Activated CD8-positive, alpha-beta T cell treated with anti-CD3 and anti-CD28 coated beads for 36 hours (primary cell): ENCODE results near the gene VIT. TPM values are rescaled to one million over a fixed set of nuclear protein-coding genes. Genes with fewer than 3 reads are reported as not detected.
A peak's percentile ranks its signal among the peaks of the same experiment; 100 is the strongest.

Source experiments
- ATAC-seq: fragments of 200-7000 bp; cut with Tn5 transposase; one replicate; pipeline ENCODE4 v1.10.0; 2021; ENCODE audit warnings: mild to moderate bottlenecking, moderate library complexity
- CTCF ChIA-PET: fragments of 350-600 bp; sonication (Branson Sonifier 250); formaldehyde crosslinking; loops from one replicate; lab custom pipeline; 2021; ENCODE audit warnings: antibody characterized with exemption; lab: Charles Lee
- POLR2A ChIA-PET: fragments of 350-600 bp; sonication (Branson Sonifier 250); formaldehyde crosslinking; loops from one replicate; lab custom pipeline; 2021; ENCODE audit warnings: antibody characterized with exemption; lab: Charles Lee
- DNase-seq: peaks from one replicate; pipeline ENCODE4 v3.0.0-alpha.2; 2020
- H3K27ac Mint-ChIP-seq: one replicate; pipeline ENCODE4 v1.8.0; 2021; ENCODE audit warnings: mild to moderate bottlenecking, mixed read lengths
- H3K27me3 Mint-ChIP-seq: one replicate; pipeline ENCODE4 v1.8.0; 2021; ENCODE audit warnings: mixed read lengths
- H3K36me3 Mint-ChIP-seq: one replicate; pipeline ENCODE4 v1.8.0; 2021; ENCODE audit warnings: low read depth, mixed read lengths
- H3K4me1 Mint-ChIP-seq: one replicate; pipeline ENCODE4 v1.8.0; 2021; ENCODE audit warnings: low read depth, mixed read lengths
- H3K4me3 Mint-ChIP-seq: one replicate; pipeline ENCODE4 v1.8.0; 2021; ENCODE audit warnings: mild to moderate bottlenecking, moderate library complexity, mixed read lengths
- H3K9me3 Mint-ChIP-seq: one replicate; pipeline ENCODE4 v1.8.0; 2021; ENCODE audit warnings: mixed read lengths
- intact Hi-C: fragments of 100-400 bp; cut with micrococcal nuclease; formaldehyde crosslinking; loops from one replicate; pipeline ENCODE4 v1.10.0; 2022
- total RNA-seq, 2 experiments: library from RNA; stranded (reverse); gene quantifications; one replicate each; pipeline ENCODE4 v1.2.3, GENCODE V29; 2021
- TF ChIP-seq, protein P1 (sequence below): fragments of 200-600 bp; IDR thresholded peaks from one replicate; pipeline ENCODE4 v1.8.0; 2022; ENCODE audit warnings: antibody characterized with exemption, mild to moderate bottlenecking

VIT gene
- total RNA-seq, 2 experiments from 2014 or later: not detected

DNA sequence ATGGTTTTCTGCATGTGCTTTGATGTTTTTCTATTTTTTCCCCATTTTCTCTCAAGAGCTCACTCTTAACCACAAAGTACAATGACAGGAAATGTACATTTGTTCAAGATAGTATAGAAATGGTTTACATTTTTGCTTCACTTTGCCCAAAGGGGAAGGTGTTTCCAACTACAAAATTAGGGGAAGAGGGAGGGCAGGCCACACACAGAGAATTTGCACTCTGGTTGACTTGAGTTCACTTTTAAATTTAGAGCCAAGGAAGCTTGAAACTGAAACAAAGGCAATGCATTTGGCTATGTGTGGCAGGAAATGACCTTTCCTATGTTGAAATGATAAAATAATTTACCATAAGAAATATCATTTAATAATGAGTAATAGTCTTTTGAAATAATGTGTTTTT, 19.1 kb upstream of the VIT start:
- no peak overlapping the region for H3K27ac Mint-ChIP-seq
- intact Hi-C loops: no loop called here
- TF ChIP-seq, protein P1, sequence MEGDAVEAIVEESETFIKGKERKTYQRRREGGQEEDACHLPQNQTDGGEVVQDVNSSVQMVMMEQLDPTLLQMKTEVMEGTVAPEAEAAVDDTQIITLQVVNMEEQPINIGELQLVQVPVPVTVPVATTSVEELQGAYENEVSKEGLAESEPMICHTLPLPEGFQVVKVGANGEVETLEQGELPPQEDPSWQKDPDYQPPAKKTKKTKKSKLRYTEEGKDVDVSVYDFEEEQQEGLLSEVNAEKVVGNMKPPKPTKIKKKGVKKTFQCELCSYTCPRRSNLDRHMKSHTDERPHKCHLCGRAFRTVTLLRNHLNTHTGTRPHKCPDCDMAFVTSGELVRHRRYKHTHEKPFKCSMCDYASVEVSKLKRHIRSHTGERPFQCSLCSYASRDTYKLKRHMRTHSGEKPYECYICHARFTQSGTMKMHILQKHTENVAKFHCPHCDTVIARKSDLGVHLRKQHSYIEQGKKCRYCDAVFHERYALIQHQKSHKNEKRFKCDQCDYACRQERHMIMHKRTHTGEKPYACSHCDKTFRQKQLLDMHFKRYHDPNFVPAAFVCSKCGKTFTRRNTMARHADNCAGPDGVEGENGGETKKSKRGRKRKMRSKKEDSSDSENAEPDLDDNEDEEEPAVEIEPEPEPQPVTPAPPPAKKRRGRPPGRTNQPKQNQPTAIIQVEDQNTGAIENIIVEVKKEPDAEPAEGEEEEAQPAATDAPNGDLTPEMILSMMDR: no peak
- H3K9me3 Mint-ChIP-seq: peaks cover 13% of the 10 kb centered on the region
- CTCF ChIA-PET: interaction anchor here (0.6 to 2.9 kb wide), 3 partner anchors 10 to 174 kb away, joined by 3 to 18 read pairs (median 4); no protein-coding TSS in a partner anchor
- peak; percentile 13 for ATAC-seq
- H3K4me1 Mint-ChIP-seq: peaks cover 15% of the 10 kb centered on the region
- DNase-seq: no peak
- H3K36me3 Mint-ChIP-seq: peaks cover 2% of the 10 kb centered on the region
- peaks cover 2% of the 10 kb centered on the region for H3K27me3 Mint-ChIP-seq
- POLR2A ChIA-PET: interaction anchor here (0.6 kb wide), 1 partner anchor 86 kb away, joined by 3 read pairs; no protein-coding TSS in a partner anchor
- no peak overlapping the region for H3K4me3 Mint-ChIP-seq

DNA sequence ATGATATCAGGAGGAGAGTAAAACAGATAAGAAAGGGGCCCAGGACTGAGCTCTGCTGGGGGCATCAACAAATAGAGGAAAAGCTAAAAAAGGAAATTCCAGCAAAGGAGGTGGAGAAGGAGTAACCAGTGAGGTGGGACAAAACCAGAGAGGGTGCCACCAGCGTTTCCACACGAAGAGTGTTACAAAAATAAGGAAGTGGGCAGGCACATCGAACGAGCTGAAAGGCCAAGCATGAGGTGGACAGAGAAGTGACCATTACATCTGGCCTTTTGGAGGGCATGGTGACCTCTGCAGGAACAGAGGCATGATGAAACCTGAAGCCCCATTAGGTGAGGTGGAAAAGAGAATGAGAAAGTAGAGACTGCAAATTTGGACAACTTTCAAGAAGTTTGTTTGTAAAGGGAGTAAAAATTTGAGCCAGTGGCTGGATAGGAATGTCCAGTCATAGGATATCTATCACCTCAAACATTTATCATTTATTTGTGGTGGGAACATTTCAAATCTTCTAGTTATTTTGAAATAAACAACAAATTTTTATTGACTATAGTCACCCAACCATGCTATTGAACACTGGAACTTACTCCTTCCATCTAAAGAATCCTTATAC, 18.4 kb upstream of the VIT start:
- Mint-ChIP-seq H3K36me3 (peaks cover 2% of the 10 kb centered on the region), H3K9me3 (peaks cover 13% of the 10 kb centered on the region), H3K27me3 (peaks cover 5% of the 10 kb centered on the region), H3K27ac (no peak overlapping the region), H3K4me1 (peaks cover 15% of the 10 kb centered on the region), H3K4me3 (no peak overlapping the region)
- TF ChIP-seq, protein P1: no peak
- ATAC-seq (no peak), DNase-seq (no peak)
- ChIA-PET CTCF (interaction anchor here (0.6 to 2.9 kb wide), 2 partner anchors 13 to 175 kb away, joined by 4 to 18 read pairs; no protein-coding TSS in a partner anchor), POLR2A (no interaction called here)
- intact Hi-C loops: no loop called here

DNA sequence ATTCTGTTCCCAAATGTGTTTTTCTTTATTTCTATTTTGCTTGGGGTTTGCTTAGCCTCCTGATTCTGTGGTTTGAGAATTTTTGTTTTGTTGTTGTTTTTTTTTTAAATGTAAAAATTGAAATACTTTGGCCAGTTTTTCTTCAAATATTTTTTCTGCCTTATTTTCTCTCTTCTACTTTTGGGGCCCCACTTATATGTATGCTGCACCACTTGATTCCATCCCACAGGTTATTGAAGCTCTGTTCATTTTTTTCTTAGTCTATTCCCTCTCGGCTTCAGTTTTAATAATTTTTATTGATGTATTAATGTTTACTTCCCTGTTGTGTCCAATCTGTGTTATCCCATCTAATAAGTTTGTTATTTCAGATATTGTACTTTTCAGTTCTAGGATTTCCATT, 17.7 kb upstream of the VIT start:
- peaks cover 2% of the 10 kb centered on the region for H3K36me3 Mint-ChIP-seq
- no peak overlapping the region for H3K27ac Mint-ChIP-seq
- intact Hi-C loops: no loop called here
- TF ChIP-seq, protein P1: no peak
- H3K4me3 Mint-ChIP-seq: no peak overlapping the region
- ChIA-PET POLR2A (no interaction called here), CTCF (no interaction called here)
- no peak for DNase-seq
- peaks cover 13% of the 10 kb centered on the region for H3K9me3 Mint-ChIP-seq
- H3K4me1 Mint-ChIP-seq: peaks cover 15% of the 10 kb centered on the region
- peaks cover 5% of the 10 kb centered on the region for H3K27me3 Mint-ChIP-seq
- no peak for ATAC-seq

DNA sequence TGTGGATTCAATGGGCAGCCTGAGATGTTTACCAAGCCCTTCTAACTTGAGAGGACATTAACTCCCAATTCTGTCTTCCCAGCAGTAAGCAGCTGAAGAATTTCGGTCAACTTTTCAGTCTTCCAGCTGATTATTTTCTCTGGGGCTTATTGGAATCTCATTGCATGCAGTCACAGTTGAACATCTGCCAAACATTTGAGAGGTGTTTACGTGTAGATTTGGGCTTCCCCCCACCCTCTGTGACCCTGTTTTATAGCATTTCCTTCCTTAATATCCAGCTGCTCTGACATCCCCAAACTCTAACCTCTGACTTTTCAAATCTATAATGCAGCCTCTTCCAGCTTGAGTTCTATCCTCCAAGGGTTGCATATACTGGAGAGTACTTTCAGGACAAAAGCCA, 16.5 kb upstream of the VIT start:
- Mint-ChIP-seq H3K4me1 (peaks cover 15% of the 10 kb centered on the region), H3K27me3 (peaks cover 5% of the 10 kb centered on the region), H3K9me3 (peaks cover 13% of the 10 kb centered on the region), H3K27ac (no peak overlapping the region), H3K36me3 (peaks cover 2% of the 10 kb centered on the region), H3K4me3 (no peak overlapping the region)
- TF ChIP-seq, protein P1: no peak
- ATAC-seq (no peak), DNase-seq (no peak)
- intact Hi-C loops: no loop called here
- ChIA-PET CTCF (interaction anchor here (1.8 kb wide), 1 partner anchor 16 kb away, joined by 6 read pairs; no protein-coding TSS in a partner anchor), POLR2A (no interaction called here)

DNA sequence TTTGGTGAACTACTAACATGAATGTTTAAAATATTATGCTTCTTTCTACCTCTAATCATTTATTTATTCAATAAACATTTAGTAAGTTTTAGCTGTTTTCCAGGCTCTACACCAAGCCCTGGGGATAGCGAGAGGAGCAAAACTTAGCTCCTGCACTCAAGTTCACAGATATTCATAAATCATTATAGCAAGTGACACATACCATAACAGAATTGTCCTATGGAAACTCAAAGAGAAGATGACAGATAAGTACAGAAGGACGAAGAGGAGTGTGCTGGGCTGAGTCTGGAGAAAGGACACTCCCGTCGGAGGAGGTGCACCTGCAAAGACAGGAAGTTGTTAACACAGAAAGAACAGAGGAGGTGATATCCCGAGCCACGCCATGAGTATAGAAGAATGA, 13.9 kb upstream of the VIT start:
- TF ChIP-seq, protein P1: no peak
- Mint-ChIP-seq H3K36me3 (peaks cover 2% of the 10 kb centered on the region), H3K9me3 (peaks cover 13% of the 10 kb centered on the region), H3K27me3 (peaks cover 5% of the 10 kb centered on the region), H3K27ac (no peak overlapping the region), H3K4me3 (no peak overlapping the region), H3K4me1 (peaks cover 5% of the 10 kb centered on the region)
- intact Hi-C loops: no loop called here
- POLR2A ChIA-PET: no interaction called here
- ATAC-seq (no peak), DNase-seq (no peak)
- CTCF ChIA-PET: no interaction called here
